ENCODE data around the gene RASA4B. TPM values are rescaled to one million over a fixed set of nuclear protein-coding genes. Genes with fewer than 3 reads are reported as not detected.

The RASA4B gene
- total and polyA plus RNA-seq, 2 experiments from 2014 or later, result 3.2 to 9.3 TPM

GRCh38 chr7:102447311-102447710 is 70.3 kb downstream of the RASA4B start:
- no peak for DNase-seq (ENCODE audit: low spot score)
- no peaks in the 10 kb centered on the region for H3K4me1 ChIP-seq (ENCODE audit: insufficient read depth)
- 97% methylated on average over 12 of the region's 14 CpGs for WGBS (ENCODE audit: low lambda C conversion rate, missing lambda C conversion rate)
- H4K20me1 ChIP-seq (ENCODE audit: insufficient read depth, poor library complexity, severe bottlenecking), result no peaks in the 10 kb centered on the region
- H3K36me3 ChIP-seq (replicated peaks; ENCODE audit: insufficient read depth, low read depth), result no peaks in the 10 kb centered on the region
- no peak overlapping the region for H3K27ac ChIP-seq
- no peak overlapping the region for H2AFZ ChIP-seq
- no peaks in the 10 kb centered on the region for H3K9me3 ChIP-seq (ENCODE audit: low read depth)
- H3K9me2 ChIP-seq (replicated peaks; ENCODE audit: insufficient read depth), result no peaks in the 10 kb centered on the region
- TF ChIP-seq, protein P1, sequence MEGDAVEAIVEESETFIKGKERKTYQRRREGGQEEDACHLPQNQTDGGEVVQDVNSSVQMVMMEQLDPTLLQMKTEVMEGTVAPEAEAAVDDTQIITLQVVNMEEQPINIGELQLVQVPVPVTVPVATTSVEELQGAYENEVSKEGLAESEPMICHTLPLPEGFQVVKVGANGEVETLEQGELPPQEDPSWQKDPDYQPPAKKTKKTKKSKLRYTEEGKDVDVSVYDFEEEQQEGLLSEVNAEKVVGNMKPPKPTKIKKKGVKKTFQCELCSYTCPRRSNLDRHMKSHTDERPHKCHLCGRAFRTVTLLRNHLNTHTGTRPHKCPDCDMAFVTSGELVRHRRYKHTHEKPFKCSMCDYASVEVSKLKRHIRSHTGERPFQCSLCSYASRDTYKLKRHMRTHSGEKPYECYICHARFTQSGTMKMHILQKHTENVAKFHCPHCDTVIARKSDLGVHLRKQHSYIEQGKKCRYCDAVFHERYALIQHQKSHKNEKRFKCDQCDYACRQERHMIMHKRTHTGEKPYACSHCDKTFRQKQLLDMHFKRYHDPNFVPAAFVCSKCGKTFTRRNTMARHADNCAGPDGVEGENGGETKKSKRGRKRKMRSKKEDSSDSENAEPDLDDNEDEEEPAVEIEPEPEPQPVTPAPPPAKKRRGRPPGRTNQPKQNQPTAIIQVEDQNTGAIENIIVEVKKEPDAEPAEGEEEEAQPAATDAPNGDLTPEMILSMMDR (IDR thresholded peaks at IDR 0.05; ENCODE audit: poor library complexity), result no peak
- TF ChIP-seq EZH2 (IDR thresholded peaks at IDR 0.05; ENCODE audit: borderline replicate concordance) (no peak), EZH2phosphoT487 (IDR thresholded peaks at IDR 0.05; ENCODE audit: low read depth, severe bottlenecking, unreplicated experiment) (no peak)
- no peak overlapping the region for H3K4me3 ChIP-seq
- H3K4me2 ChIP-seq, result no peak overlapping the region
- H3K79me2 ChIP-seq, result no peaks in the 10 kb centered on the region
- no peaks in the 10 kb centered on the region for H3K27me3 ChIP-seq

- H4K20me1 ChIP-seq (ENCODE audit: insufficient read depth, poor library complexity, severe bottlenecking), result no peaks in the 10 kb centered on the region
- no peak overlapping the region for H3K4me3 ChIP-seq
- no peaks in the 10 kb centered on the region for H3K27me3 ChIP-seq
- no peak for DNase-seq (ENCODE audit: low spot score)
- TF ChIP-seq, protein P1 (IDR thresholded peaks at IDR 0.05; ENCODE audit: poor library complexity), result no peak
- TF ChIP-seq EZH2phosphoT487 (IDR thresholded peaks at IDR 0.05; ENCODE audit: low read depth, severe bottlenecking, unreplicated experiment) (no peak), EZH2 (IDR thresholded peaks at IDR 0.05; ENCODE audit: borderline replicate concordance) (no peak)
- no peak overlapping the region for H3K4me2 ChIP-seq
- H3K9me2 ChIP-seq (replicated peaks; ENCODE audit: insufficient read depth), result no peaks in the 10 kb centered on the region
- H2AFZ ChIP-seq, result no peak overlapping the region
- H3K4me1 ChIP-seq (ENCODE audit: insufficient read depth), result no peaks in the 10 kb centered on the region
- H3K36me3 ChIP-seq (replicated peaks; ENCODE audit: insufficient read depth, low read depth), result no peaks in the 10 kb centered on the region
- H3K9me3 ChIP-seq (ENCODE audit: low read depth), result no peaks in the 10 kb centered on the region
- 96% methylated on average over 41 of the region's 41 CpGs for WGBS (ENCODE audit: low lambda C conversion rate, missing lambda C conversion rate)
- no peaks in the 10 kb centered on the region for H3K79me2 ChIP-seq
- no peak overlapping the region for H3K27ac ChIP-seq
Observed at GRCh38 chr7:102446387-102447156, 71.0 kb downstream of the RASA4B start.

GRCh38 chr7:102445674-102446071 is 71.9 kb downstream of the RASA4B start:
- Histone ChIP-seq H4K20me1 (ENCODE audit: insufficient read depth, poor library complexity, severe bottlenecking) (no peaks in the 10 kb centered on the region), H3K4me3 (no peak overlapping the region), H3K27ac (no peak overlapping the region), H3K36me3 (replicated peaks; ENCODE audit: insufficient read depth, low read depth) (no peaks in the 10 kb centered on the region), H3K79me2 (no peaks in the 10 kb centered on the region), H3K4me2 (no peak overlapping the region), H3K9me2 (replicated peaks; ENCODE audit: insufficient read depth) (no peaks in the 10 kb centered on the region), H3K9me3 (ENCODE audit: low read depth) (no peaks in the 10 kb centered on the region), H3K27me3 (no peaks in the 10 kb centered on the region), H2AFZ (no peak overlapping the region), H3K4me1 (ENCODE audit: insufficient read depth) (no peaks in the 10 kb centered on the region)
- 100% methylated on average over 2 of the region's 2 CpGs for WGBS (ENCODE audit: low lambda C conversion rate, missing lambda C conversion rate)
- DNase-seq (ENCODE audit: low spot score), result no peak
- TF ChIP-seq, protein P1 (IDR thresholded peaks at IDR 0.05; ENCODE audit: poor library complexity), result no peak
- TF ChIP-seq EZH2phosphoT487 (IDR thresholded peaks at IDR 0.05; ENCODE audit: low read depth, severe bottlenecking, unreplicated experiment) (no peak), EZH2 (IDR thresholded peaks at IDR 0.05; ENCODE audit: borderline replicate concordance) (no peak)
